ENCODE results near the gene CNST. TPM values are rescaled to one million over a fixed set of nuclear protein-coding genes. Genes with fewer than 3 reads are reported as not detected.

Gene CNST
- total RNA-seq, 1 donor from 2014 or later, result 31.4 TPM

- no peak overlapping the region for H3K4me3 ChIP-seq
- H3K27ac ChIP-seq, result no peak overlapping the region
- TF ChIP-seq CTCF (IDR thresholded peaks at IDR 0.05), result no peak
- H3K4me1 ChIP-seq, result no peaks in the 10 kb centered on the region
- H3K36me3 ChIP-seq, result no peaks in the 10 kb centered on the region
- DNase-seq, result no peak
- no peak for ATAC-seq
- peaks cover 12% of the 10 kb centered on the region for H3K9me3 ChIP-seq
- no peaks in the 10 kb centered on the region for H3K27me3 ChIP-seq (ENCODE audit: low read depth)
- intact Hi-C loops (cut with DNase I), result no loop called here
These were observed 39.3 kb upstream of the CNST start for GRCh38 chr1:246526915-246527314.

- peak; percentile 36 to 40 for ATAC-seq
- Histone ChIP-seq H3K4me1 (no peaks in the 10 kb centered on the region), H3K27ac (no peak overlapping the region), H3K9me3 (peaks cover 12% of the 10 kb centered on the region), H3K4me3 (no peak overlapping the region), H3K27me3 (ENCODE audit: low read depth) (no peaks in the 10 kb centered on the region), H3K36me3 (no peaks in the 10 kb centered on the region)
- DNase-seq, result no peak
- TF ChIP-seq CTCF (IDR thresholded peaks at IDR 0.05), result no peak
- intact Hi-C loops (cut with DNase I), result no loop called here
These were observed 38.7 kb upstream of the CNST start for GRCh38 chr1:246527402-246528088.

- Histone ChIP-seq H3K4me3 (no peak overlapping the region), H3K4me1 (peaks cover 9% of the 10 kb centered on the region), H3K9me3 (peaks cover 12% of the 10 kb centered on the region), H3K36me3 (no peaks in the 10 kb centered on the region), H3K27me3 (ENCODE audit: low read depth) (no peaks in the 10 kb centered on the region), H3K27ac (no peak overlapping the region)
- intact Hi-C loops (cut with DNase I), result no loop called here
- ATAC-seq, result no peak
- no peak for TF ChIP-seq CTCF (IDR thresholded peaks at IDR 0.05)
- no peak for DNase-seq
These were observed 37.1 kb upstream of the CNST start for GRCh38 chr1:246528933-246529731.

GRCh38 chr1:246530482-246530881 lies 35.8 kb upstream of the CNST start:
- Histone ChIP-seq H3K27ac (no peak overlapping the region), H3K4me1 (peaks cover 9% of the 10 kb centered on the region), H3K27me3 (ENCODE audit: low read depth) (no peaks in the 10 kb centered on the region), H3K9me3 (peaks cover 12% of the 10 kb centered on the region), H3K4me3 (no peak overlapping the region), H3K36me3 (no peaks in the 10 kb centered on the region)
- ATAC-seq (no peak), DNase-seq (no peak)
- intact Hi-C loops (cut with DNase I), result no loop called here
- no peak for TF ChIP-seq CTCF (IDR thresholded peaks at IDR 0.05)

- DNase-seq, result no peak
- peak; percentile 10 for TF ChIP-seq CTCF (IDR thresholded peaks at IDR 0.05)
- Histone ChIP-seq H3K4me3 (no peak overlapping the region), H3K4me1 (peaks cover 9% of the 10 kb centered on the region), H3K9me3 (peaks cover 12% of the 10 kb centered on the region), H3K27me3 (ENCODE audit: low read depth) (no peaks in the 10 kb centered on the region), H3K36me3 (no peaks in the 10 kb centered on the region), H3K27ac (no peak overlapping the region)
- intact Hi-C loops (cut with DNase I), result no loop called here
- ATAC-seq, result no peak
These were observed 33.7 kb upstream of the CNST start for GRCh38 chr1:246532519-246532918.

Measured in lower lobe of right lung (tissue), 2 donors.